Gastrocnemius medialis (tissue), 4 donors: ENCODE results near the gene PLCB1.

Source experiments
- CTCF ChIP-seq, 5 experiments: fragments of 450-650 bp in 3 of 5; fragments of 200-600 bp in 2 of 5; sonication (generic) in 2 of 5; IDR thresholded peaks in 4 of 5; conservative IDR thresholded peaks in 1 of 5; 1 replicate in 4 of 5; 2 replicates in 1 of 5; pipeline ENCODE4 v1.5.1; 2016 to 2019; ENCODE audit warnings: antibody characterized with exemption in 5 of 5, mild to moderate bottlenecking in 3 of 5, moderate library complexity in 3 of 5
- POLR2A ChIP-seq, 2 donors: fragments of 450-650 bp; IDR thresholded peaks; one replicate each; pipeline ENCODE4 v1.6.1; 2017; ENCODE audit warnings: antibody characterized with exemption in 2 of 2, mild to moderate bottlenecking in 2 of 2, moderate library complexity in 2 of 2

GRCh38 chr20:8368670-8369069 is 236.6 kb downstream of the PLCB1 start:
- TF ChIP-seq CTCF (IDR thresholded peaks at IDR 0.05 in 4 of 5, conservative IDR thresholded peaks at IDR 0.05 in 1 of 5) (no peak), POLR2A (IDR thresholded peaks at IDR 0.05) (no peak)
